ENCODE data around the gene IGFBP3.
"Not testable (repeated sequence)": the region's sequence is repeated elsewhere in the genome, so short reads cannot be mapped to it uniquely, and the experiment has no call there.

IGFBP3 gene, protein sequence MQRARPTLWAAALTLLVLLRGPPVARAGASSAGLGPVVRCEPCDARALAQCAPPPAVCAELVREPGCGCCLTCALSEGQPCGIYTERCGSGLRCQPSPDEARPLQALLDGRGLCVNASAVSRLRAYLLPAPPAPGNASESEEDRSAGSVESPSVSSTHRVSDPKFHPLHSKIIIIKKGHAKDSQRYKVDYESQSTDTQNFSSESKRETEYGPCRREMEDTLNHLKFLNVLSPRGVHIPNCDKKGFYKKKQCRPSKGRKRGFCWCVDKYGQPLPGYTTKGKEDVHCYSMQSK

DNA sequence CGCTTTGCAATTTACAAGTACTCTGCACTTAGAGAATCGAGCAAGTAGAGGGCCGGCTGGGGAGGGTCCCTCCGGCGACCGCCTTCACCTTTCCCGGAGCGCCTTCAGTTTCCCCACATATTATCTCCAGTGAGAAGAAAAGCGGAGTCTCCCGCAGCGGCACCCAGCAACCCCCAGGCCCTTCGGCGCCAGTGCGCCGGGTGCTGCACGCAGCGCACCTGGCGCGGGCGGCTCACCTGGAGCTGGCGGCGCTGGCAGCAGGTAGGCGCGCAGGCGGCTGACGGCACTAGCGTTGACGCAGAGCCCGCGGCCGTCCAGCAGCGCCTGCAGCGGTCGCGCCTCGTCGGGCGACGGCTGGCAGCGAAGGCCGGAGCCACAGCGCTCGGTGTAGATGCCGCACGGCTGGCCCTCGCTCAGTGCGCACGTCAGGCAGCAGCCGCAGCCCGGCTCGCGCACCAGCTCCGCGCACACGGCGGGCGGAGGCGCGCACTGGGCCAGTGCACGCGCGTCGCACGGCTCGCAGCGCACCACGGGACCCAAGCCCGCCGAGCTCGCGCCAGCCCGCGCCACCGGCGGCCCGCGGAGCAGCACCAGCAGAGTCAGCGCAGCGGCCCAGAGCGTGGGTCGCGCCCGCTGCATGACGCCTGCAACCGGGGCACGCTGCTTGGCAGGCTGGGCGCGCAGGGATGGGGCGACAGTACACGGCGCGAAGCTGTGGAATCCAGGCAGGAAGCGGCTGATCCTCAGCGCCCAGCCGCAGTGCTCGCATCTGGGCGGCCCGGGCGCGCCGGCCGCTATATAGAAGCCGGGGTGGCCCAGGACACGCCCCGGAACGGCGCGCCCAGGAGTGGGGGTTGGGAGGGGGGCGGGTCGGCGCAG, at the start of gene IGFBP3:
IGFBP3 (minus strand) TSS at position 771 of the 879 bp plus-strand sequence; CDS start at position 639, 132 bp downstream.
- DNase-seq, result no peak

DNA sequence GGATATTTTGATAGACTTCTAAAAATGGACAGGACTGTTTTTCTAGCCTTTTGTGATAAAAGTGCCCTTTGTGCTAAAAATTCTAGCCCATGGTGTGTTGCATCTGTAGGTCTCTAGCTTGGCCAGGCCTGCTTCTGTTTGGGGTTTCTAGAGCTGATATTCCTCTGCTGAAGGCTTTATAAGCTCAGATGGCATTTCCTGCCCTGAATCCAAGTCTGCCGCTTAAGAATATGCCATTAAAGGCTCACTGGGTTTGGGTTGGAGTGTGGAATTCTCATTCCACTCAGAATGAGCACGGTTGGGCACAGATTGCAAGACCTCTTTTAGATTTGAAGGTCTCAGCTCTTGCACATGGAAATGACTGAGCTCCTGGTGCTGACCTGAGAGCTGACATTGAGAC, 49.4 kb upstream of the IGFBP3 start:
- no peak for DNase-seq

DNA sequence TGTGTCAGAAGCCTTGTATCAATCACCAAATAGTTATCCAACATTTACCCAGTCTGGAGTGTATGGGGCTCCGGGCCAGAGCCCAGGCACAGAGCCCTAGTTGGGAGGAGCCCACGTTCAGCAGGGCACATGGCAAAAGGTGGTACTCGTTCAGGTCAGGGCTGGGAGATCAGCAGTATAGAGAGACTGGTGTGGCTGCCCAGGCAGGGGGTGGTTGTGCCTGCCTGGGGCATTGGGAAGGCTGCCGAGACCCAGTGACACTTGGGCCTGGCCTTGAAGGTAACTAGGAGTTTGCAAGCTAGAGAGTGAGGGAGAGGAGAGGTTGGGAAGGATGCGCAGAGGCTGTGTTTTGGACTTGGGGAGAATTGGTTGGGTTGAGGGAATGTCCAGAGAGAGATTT, 48.9 kb upstream of the IGFBP3 start:
- DNase-seq, result no peak

DNA sequence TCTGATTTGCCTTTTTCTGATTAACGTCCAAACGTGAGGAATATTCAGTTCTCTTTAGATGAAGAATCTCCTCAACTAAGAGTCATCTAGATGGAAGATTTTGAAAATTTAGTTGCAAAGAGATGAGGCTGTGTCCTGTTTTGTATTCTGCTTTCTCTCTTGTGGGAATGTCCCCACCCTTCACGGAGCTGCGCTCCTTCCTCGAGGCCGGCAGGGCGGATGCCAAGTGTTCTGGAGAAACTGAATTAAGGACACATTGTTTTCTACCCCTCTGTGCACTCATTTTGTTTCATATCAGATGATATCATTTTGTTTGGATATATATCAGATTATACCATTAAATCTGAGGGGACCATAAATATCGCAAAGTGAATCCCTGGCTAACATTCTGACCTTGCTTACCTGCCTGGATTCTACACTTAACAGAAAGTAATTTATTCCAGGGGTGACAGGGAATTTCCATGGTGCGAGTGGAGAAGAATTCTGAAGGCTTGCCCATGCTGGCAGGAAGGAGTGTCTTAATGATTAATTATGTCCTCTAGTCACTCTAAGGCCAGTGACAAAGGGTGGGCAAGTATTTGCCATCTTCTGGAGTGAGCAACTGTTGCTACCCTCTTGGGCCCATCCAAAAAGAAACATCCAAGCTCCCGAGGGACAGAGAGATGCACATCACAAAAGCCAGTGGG, 47.9 kb upstream of the IGFBP3 start:
- DNase-seq, result no peak

DNA sequence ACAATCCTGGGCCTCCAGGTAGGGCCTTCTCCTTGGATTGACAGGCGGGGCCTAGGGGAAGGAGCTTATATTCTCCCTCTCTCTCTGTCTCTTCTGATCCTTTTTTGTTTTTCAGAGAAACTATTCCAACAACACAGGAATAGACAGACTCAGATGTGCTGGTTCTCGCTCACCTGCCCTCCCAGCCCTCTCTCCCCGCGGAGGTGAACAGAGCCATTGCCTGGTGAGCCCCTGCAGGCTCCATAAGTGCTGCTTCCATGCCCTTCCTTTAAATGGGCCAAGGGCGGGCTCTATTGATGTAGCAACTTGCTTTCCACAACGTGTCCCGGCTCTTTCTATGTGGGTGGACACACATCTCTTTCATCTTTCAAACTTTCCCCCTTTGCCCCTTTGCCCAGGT, 47.2 kb upstream of the IGFBP3 start:
- no peak for DNase-seq

DNA sequence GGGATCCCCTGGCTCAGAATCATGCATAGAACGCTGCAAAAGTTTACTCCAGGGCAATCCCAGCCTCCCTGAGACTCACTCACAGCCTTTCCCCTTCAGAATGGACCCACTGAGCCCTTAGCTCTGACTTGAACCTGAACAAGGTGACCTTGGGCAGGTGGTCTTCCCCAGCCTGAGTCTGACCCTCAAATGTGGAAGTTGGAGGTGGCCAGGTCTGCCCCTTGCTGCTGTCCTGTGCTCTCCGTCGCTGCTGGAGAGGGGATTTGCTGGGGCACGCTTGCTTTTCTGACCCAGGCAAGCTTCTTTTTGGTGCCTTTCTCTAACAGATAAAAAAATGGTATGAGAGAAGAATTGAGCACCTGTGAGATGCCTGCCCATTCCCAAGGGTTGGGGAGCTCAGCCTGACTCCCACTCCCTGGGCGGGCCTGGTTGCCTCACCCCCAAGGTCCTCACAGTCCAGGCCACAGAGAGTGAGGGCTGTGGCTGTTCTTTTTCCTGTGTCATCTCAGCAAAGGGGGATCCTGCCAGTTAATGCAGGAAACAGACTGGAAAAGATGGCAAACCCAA, 46.6 kb upstream of the IGFBP3 start:
- no peak for DNase-seq

DNA sequence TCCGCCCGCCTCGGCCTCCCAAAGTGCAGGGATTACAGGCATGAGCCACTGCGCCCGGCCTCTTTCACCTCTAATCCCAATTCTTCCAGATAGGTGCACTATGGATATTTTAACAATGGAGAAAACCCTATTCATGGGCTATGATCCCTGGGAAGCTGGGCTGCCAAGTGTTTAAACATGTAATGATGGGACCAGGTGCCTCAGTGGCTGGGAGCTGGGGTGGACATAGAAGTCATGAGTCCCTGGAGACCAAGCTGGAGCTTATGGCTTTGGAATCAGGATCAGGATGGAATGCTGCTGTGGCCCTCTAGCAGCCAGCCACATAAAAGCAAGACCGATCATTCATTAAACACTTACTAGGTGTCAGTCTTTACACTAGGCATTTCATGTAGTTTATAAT, 41.8 kb upstream of the IGFBP3 start:
- no peak for DNase-seq

DNA sequence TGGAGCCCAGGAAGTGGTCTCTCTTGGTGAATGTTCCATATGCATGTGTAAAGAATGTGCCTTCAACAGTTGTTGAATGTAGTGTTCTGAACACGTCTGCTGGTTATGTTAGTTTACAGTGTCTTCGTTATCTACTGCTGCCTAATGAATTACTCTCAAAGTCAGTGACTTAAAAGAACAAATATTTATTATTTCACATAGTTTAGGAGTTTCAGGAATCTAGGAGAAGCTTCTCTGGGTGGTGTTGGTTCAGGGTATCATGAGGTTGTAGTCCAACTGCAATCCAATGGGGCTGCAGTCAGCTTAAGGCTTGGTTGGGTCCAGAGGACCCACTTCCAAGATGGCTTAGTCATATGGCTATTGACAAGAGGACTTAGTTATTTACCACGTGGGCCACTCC, 36.6 kb upstream of the IGFBP3 start:
- no peak for DNase-seq

DNA sequence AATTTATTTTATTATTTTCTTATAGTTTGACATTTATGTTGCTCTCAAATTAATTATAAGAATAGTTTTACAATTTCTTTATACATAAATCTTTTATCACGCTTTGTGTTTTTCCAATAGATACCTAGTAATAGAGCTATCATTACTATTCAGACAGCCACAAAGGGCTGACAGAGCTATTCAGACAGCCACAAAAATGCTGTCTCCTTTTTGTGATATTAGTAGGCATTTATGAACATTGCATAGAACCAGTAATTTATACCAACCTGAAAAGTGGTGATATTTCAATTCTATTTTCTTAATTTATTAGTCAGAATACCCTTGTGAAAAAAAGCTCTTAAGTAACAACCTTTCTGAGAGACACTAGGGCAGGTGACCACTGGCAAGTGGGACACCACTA, 34.2 kb upstream of the IGFBP3 start:
- no peak for DNase-seq

DNA sequence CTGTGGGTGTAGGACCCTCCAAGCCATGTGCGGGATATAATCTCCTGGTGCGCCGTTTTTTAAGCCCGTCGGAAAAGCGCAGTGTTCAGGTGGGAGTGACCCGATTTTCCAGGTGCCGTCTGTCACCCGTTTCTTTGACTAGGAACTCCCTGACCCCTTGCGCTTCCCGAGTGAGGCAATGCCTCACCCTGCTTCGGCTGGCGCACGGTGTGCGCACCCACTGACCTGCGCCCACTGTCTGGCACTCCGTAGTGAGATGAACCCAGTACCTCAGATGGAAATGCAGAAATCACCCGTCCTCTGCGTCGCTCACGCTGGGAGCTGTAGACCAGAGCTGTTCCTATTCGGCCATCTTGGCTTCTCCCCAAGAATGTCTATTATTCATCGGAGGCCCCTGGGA, 32.0 kb upstream of the IGFBP3 start:
- not testable (repeated sequence) for DNase-seq

DNA sequence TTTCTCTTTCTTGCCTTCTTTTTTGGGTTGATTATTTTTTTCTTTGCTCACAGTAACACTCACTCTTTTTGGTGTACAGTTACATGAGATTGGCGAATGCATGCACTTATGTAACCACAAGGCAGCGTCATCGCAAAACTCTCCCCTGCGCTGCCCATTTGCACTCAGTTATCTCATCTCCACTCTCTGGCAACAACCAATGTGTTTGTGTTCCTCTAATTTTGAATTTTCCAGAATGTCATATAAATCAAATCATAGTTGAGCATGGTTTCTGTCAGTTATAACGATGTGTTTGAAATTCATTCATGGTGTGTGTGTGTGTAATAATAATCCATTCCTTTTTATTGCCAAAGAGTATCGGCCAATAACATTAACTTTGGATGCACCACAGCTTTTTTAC, 23.0 kb upstream of the IGFBP3 start:
- DNase-seq, result no peak

DNA sequence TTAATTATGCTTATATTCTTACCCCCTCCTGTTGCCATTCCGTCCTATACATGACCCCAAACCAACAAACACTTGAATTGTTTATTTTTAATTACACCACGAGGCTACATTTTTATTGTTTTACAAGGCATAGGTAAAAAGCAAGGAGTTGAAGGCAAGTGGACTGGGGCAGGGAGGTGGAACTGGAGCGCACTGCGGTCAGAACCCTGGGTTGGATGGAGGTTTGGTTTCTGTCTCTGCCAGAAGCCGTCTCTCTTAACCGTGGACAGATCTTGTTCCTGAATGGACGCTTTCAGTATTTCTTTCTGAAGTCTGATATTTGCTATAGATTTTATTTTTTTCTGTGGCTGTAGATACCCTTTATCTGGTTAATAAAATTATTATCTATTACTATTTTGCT, 19.9 kb upstream of the IGFBP3 start:
- no peak for DNase-seq

DNA sequence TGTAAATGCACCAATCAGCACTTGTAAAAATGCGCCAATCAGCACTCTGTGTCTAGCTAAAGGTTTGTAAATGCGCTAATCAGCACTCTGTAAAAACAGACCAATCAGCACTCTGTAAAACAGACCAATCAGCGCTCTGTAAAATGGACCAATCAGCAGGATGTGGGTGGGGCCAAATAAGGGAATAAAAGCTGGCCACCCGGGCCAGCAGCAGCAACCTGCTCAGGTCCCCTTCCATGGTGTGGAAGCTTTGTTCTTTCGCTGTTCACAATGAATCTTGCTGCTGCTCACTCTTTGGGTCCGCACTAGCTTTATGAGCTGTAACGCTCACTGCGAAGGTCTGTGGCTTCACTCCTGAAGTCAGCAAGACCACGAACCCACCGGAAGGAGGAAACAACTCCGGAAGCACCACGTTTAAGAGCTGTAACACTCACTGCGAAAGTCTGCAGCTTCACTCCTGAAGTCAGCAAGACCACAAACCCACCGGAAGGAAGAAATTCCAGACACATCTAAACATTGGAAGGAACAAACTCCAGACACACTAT, 19.2 kb upstream of the IGFBP3 start:
- not testable (repeated sequence) for DNase-seq

DNA sequence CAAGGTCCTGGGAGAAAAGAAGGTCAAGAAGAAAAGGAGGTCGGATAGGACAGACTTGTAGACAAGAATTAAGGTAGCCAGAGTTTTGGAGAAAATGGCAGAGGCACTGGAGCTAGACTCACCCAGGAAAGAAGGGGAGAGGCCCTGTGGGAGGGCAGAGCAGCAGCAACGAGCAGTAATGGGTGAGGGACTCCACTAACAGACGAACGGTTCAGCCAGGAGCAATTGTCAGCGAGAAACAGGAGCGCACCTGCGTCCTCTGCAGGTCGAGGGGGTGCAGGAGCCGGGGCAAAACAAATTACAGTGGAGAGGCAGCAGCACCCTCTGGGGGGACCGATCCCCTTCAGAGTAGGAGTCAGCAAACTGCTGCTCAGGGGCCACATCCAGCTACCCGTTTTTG, 18.5 kb upstream of the IGFBP3 start:
- no peak for DNase-seq

DNA sequence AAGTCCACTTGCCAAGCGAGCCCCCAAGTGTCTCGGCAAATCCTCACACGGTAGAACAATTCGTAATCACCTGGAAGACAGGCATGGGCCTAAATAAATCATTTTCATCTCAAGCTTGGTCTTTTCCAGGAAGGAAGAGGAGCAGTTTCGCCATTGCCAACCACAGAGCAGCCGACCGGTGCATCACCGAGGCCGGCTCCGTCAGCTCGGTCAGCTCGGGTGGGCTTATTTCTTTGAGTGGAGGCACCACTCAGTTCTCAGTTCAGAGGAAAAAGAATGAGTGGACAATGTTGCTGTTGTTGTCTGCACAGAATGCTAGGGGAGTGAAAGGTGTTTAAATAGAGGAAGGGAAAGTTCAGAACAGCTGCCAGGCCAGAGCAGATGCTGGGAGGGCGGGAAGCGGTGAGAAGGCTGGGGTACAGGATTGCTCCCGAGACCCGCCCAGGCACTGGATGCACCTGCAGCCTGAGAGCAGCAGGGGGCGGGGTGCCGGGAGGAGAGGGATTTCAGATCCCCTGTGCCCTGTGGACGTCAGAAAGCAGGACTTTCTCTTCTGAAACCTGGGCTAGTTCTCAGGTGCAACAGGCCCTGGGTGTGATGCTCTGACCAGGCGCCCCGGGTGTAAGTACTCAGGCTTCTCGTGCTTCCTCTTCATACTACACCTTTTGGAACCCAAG, 17.7 kb upstream of the IGFBP3 start:
- DNase-seq, result no peak

DNA sequence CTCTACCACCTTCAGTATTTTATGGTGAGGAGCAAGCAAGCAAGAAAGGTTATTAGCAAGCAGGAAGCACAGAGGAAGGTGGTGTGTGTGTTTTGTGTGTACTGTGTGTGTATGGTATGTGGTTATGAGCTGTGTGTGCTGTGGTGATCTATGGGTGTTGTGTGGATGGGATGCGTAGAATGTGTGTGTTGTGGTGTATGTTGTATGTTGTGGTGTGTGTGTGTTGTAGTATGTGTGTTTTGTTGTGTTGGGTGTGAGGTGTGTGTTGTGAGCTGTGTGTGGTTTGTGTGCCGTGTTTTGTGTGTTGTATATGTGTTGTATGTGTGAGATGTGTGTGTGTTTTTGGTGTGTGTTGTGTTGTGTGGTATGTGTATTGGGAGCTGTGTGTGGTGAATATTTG, 16.8 kb upstream of the IGFBP3 start:
- DNase-seq, result no peak

DNA sequence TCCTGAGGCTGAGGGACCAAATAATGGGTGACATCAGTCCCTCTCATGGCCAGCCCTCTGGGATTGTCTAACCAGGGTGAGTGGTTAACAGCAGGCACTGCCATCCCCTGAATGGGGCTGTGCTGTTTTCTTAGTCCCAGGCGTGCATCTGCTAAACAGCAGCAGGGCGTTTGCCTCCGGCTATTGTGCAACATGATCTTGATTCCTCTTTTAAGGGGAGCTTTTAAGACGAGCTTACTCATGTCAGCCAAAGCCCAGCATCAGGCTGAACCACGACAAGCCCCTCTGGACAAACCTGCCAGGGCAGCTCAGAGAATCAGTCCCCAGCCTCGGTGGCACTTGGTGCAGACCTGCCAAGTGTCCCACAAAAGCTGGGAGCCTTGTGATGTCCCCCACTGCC, 16.2 kb upstream of the IGFBP3 start:
- DNase-seq, result no peak

DNA sequence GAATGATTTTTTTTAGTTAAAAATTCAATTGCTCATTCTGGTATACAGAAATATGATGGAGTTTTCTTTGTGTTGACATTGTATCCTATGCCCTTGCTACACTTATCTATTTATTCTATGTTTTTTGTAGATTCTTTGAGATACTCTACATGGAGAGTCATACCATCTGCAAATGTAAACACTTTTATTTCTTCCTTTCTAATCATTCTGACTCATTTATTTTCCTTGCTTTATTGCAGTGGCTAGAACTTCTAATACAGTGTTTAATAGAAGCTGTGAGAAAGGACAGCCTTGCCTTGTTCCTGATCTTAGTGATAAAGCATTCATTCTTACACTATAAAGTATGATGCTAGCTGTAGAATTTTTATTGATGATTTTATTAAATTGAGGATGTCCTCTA, 9.9 kb upstream of the IGFBP3 start:
- DNase-seq, result no peak

DNA sequence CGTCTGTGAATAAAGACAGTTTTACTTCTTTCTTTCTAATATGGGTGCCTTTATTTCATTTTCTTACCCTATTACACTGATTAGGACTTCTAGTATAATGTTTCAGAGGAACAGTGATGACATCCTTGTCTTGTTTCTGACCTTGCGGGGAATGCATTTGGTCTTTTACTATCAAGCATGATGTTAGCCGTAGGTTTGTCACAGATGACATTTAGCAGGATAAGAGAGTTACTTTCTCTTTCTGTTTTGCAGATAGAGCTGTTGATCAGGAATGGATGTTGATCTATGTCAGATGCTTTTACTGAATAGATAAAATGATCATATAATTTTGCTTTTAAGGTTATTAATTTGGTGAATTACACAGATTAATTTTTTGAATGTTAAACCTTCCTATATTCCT, 6.6 kb upstream of the IGFBP3 start:
- DNase-seq, result no peak

DNA sequence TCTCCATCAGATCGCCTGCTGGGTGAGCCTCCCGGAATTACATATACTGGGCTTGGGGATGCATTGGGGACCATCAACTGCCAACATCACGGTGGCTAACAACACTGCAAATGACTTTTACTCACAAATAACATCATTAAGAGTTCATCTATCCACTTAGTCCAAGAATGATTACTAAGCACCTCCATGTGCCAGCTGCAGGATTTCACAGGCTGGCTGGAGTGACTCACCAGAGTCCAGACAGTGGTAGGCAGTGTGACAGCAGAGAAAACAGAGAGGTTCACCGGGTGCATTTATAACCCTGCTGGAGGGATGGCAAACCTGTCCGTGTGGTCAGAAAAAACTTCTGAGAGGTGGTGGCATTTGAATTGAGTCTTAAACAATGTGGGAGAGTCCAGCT, 3.2 kb upstream of the IGFBP3 start:
- no peak for DNase-seq

DNA sequence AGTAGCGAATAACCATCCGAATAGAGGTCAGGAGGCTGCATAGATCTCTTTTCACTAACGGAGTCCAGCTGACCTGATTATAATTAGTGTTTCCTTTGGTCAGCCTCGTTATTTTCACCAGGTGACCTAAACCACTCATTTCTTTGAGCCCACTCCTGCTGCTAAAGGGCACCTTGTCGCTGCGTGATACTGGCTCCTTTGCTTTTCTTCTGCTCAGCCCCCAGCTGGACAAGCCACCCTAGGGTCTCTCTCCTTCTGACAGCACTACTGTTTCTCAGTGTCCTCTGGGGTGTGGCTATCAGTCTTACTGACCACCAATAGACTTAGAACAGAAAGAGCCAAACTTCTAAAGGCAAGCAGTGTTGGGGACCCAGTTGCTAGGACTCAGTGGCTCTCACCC, 2.7 kb upstream of the IGFBP3 start:
- DNase-seq, result no peak

DNA sequence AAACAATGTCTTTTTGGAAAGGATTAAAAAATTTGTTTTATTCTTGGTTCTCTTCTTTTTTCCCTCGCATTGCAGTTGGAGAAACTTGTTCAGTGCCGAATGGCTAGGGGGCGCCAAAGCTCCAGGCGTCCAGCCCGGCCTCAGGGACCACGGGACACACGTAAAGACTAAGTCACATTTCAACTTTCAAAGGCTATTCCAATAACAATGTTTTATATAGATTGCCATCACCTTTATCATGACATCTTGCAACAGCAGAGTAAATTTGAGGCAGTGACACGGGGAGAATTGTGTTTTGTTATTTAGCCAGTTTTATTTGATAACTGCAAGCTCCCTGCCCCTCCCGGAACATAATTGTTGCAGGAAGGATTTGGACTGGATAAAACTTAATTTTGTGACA, 2.2 kb upstream of the IGFBP3 start:
- no peak for DNase-seq

DNA sequence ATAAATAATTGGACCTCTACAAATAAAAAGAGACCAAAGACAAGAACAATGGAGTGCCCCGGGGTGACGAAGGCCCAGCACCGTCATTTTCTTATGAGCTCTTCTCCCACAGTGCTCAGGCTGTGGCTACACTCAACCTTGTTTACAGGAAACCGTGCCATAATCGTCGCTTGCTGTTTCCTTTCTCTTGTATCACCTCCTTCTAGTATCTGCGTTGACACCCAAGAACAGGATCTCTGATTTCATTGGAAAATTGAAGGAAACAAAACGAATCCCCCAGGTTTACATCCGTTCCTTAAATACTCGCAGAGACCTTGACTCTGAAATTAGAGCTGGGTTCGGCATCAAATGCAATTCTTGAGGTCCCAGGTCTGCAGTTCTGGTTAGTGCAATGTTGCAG, 1.7 kb upstream of the IGFBP3 start:
- no peak for DNase-seq
